NCI-H2081 (cell line): Measurements from ENCODE around the gene SS18.

ENCODE experiments used
- DNase-seq, 2 experiments: peaks; one replicate each; lab custom pipeline; 2025; lab: John Stamatoyannopoulos, UW

The SS18 gene

GRCh38 chr18:25998461-25998860 is 92.0 kb downstream of the SS18 start:
- no peak for DNase-seq

- DNase-seq = no peak
Measured at GRCh38 chr18:25992566-25992965, 97.8 kb downstream of the SS18 start.

- no peak for DNase-seq
Measured at GRCh38 chr18:25990473-25990872, 99.9 kb downstream of the SS18 start.

- DNase-seq = no peak
Measured at GRCh38 chr18:25985707-25986394, 104.6 kb downstream of the SS18 start.

GRCh38 chr18:25983730-25984129 is 106.7 kb downstream of the SS18 start:
- no peak for DNase-seq

GRCh38 chr18:25982961-25983360 is 107.5 kb downstream of the SS18 start:
- no peak for DNase-seq

- DNase-seq = no peak
Measured at GRCh38 chr18:25982153-25982552, 108.3 kb downstream of the SS18 start.

- DNase-seq = no peak
Measured at GRCh38 chr18:25979369-25980040, 110.9 kb downstream of the SS18 start.

GRCh38 chr18:25976554-25976953 is 113.9 kb downstream of the SS18 start:
- no peak for DNase-seq

GRCh38 chr18:25974630-25975077 is 115.8 kb downstream of the SS18 start:
- no peak for DNase-seq
